IPS DF 4.7 (cell line): ENCODE measurements around the gene ANKRD33.

ENCODE experiments used
- DNase-seq: peaks from one replicate; pipeline ENCODE4 v3.0.0-alpha.2; 2013; ENCODE audit warnings: low spot score; ENCODE audit errors: extremely low read depth

The ANKRD33 gene

DNA sequence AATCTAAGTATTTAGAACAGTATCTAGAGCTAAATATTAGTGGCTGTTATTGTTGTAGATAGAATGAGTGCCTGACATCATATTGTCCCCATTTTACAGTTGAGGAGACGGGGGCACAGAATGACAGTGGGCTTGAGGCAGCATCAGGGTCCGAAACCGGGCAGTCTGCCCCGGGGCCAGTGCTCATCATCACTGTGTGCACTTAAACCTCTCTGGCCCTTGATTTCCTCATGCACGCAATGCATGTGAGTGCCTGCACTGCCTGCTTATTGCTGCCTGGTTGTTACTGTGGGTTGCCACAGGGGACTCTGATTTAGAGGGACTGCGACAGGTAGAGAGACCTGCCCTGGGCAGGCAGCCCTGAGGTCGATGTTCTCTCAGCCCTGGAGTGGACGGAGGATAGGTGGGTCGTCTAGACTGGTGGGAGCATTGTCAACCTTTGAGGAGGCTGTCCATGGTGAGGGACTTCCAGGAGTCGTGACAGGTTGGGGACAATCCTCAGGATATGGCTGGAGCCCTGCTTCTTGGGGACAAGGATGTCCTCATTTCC lies 29.2 kb downstream of the ANKRD33 start:
- no peak for DNase-seq

- no peak for DNase-seq
Observed at GRCh38 chr12:51917746-51918453, 30.0 kb downstream of the ANKRD33 start.

DNA sequence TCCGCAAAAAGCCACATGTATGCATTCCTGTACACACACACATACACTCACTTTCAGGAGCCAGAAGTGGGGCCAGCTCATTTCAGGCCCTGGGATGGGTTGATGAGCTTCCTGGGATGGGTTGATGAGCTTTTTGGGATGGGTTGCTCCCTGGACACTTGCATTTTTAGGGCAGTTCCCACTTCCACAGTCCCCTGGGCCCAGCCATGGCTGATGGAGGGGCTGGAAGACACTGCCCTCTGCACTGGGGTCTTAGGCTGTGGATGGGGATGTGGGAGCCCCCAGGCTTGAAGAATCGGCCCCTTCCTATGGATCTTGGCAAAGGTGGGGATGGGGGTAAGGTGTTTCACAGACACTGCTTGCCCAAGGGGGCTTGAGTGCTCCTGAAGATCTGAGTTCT lies 32.1 kb downstream of the ANKRD33 start:
- no peak for DNase-seq

DNA sequence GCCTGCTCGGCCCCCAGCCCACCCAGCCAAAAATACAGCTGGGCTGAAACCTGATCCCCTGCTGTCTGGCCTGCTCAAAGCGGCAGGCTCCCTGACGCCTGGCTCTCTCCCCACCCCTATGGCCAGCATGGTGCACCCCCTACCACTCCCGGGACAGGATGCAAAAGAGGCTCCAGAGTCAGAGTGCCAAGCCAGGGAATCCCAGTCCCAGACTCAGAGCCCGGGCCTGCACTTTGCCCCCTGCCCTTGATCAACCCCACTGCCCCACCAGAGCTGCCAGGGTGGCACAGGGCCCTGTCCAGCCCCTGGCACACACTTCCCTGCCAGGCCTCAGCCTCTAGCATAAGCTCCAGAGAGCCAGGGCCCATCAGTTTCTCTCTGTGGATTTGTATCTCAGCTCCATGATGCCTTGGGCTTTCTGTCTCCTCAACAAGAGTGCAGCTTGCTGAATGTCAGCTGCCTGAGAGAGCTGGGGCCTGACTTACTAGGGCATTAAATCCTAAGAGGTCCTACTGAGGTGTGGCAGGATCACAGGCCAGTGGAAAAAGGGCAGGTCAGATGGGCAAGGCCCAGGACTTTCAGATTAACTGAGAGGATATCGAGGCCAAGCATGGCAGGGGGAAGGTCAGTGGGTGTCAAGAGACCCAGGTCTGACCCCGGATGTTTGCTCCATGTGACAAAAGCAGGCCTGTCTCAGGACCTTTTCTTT lies 33.3 kb downstream of the ANKRD33 start:
- no peak for DNase-seq

GRCh38 chr12:51922146-51922545 lies 34.2 kb downstream of the ANKRD33 start:
- DNase-seq, result no peak

DNA sequence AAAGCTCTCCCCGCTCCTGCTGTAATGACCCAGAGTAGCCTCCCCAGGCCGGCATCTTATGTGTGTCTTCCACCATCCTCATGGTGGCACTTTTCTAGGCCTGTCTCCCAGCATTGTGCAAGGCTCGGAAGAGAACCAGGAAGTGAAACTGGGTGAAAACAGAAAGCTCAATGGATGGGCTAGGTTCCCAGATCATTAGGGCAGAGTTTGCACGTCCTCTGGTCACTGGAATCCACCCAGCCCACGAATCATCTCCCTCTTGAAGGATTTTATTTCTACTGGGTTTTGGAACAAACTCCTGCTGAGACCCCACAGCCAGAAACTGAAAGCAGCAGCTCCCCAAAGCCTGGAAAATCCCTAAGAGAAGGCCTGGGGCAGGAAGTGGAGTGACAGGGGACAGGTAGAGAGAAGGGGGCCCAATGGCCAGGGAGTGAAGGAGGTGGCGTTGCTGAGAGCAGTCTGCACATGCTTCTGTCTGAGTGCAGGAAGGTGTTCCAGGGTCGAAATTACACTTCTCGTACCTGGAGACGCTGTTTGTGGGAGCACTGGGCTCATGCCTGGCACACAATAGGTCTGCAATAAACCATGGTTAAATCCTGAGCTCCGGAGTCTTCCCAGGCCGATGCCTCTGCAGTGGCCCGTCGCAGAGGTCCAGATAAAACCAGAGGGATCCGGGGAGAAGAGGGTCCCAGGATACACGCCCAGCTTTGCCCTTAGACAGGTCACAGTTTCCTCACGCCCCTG lies 35.0 kb downstream of the ANKRD33 start:
- no peak for DNase-seq

GRCh38 chr12:51923506-51924365 lies 35.8 kb downstream of the ANKRD33 start:
- no peak for DNase-seq

- no peak for DNase-seq
Observed at GRCh38 chr12:51924551-51925319, 36.8 kb downstream of the ANKRD33 start.

DNA sequence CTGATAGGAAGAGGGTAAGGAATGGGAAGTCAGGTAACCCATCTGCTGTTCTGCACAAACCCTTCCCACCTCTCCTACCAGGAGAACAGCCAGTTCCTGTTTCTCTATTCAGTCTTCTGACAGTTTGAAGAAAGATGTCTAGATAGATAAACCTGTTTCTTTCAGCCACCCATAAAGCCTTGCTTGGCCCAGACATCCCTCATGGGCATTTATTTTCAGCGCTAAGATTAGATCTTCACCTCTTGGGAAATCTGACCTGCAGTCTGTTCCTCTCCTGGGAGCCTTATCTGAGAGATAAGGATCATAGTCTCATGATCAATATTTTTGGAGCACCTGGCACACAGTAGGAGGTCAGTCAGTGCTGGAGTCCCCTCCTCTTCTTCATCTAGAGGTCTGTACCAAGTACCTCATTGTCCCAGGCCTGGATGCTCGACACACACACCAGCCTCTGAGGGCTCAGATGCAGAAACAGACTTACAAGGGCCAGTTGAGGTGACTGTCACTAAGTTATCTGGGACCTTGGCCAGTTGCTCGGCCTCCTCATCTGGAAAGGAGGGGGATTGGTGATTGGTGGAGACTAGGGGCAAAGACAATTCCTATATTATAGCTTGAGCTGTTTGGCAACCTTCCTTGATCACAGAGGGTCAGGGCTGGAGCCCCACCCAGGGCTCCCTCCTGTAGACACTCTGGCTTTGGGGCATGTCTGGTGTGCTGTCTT lies 37.6 kb downstream of the ANKRD33 start:
- no peak for DNase-seq

DNA sequence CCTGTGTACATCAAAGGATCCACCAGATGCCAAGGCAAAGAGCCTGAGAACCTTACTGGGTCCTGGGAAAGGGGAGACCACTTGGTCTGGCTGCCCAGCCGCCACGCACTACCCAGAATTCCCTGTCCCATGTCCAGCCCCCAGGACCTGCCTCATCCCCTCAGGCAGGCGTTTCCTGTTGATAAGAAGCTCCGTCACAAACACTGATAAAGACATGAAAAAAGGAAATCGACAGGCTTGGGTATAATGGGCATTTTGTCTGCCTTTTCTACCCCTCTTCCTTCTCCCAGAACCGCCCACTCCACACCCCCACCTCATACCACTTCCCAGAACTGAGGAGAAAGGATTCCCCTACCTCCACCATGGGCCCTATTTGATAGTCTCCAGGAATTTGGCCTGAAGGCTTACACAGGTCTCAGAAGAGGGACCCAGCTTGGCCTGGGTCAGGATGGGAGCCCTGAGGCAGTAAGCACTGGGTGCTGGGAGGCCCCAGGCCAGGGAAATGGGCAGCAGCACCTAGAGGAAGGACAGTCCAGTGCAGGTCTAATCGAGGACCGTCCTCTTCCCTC lies 38.2 kb downstream of the ANKRD33 start:
- DNase-seq, result no peak

DNA sequence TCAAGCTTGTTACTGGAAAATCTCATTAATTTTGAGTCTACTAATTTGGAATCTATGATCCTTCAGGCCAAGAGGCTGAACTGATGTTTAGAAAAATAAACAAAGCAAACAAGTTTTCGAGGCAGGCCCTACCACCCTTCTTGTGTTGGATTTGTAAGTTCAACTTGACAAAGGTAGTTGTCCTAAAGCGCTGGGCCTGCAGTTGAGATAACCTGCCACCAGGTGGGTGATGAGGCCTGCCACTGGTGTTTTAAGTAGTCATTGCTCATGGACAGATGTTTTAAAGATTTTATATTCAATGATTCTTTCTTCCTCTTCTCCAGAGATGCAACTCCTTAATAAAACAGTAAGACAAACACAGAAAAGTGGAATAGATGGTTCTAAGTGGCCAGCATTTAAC lies 38.8 kb downstream of the ANKRD33 start:
- DNase-seq, result no peak

GRCh38 chr12:51932218-51933076 lies 44.5 kb downstream of the ANKRD33 start:
- no peak for DNase-seq

GRCh38 chr12:51934080-51934479 lies 46.2 kb downstream of the ANKRD33 start:
- no peak for DNase-seq

- no peak for DNase-seq
Observed at GRCh38 chr12:51937926-51938325, 50.0 kb downstream of the ANKRD33 start.

- DNase-seq, result no peak
Observed at GRCh38 chr12:51938726-51939125, 50.8 kb downstream of the ANKRD33 start.

GRCh38 chr12:51941011-51941581 lies 53.2 kb downstream of the ANKRD33 start:
- DNase-seq, result no peak
